Measurements from ENCODE around the gene LINGO1. TPM values are rescaled to one million over a fixed set of nuclear protein-coding genes. Genes with fewer than 3 reads are reported as not detected.

The LINGO1 gene
- total and polyA plus RNA-seq, 9 of the 15 experiments (the other 6 are each of a cell fraction or from before 2014, with no cell fraction given), result 0.07 to 15.3 (median 2.1) TPM

GRCh38 chr15:77623755-77624524, 8.8 kb downstream of the LINGO1 start (continued):
- TF ChIP-seq UBTF (IDR thresholded peaks at IDR 0.05; ENCODE audit: borderline replicate concordance in 1 of 2, low read depth in 2 of 2, low read length in 2 of 2) (no peak), ZNF77 (CRISPR knock-in tag; IDR thresholded peaks at IDR 0.05) (no peak), ZNF277 (CRISPR knock-in tag; IDR thresholded peaks at IDR 0.05; ENCODE audit: borderline replicate concordance) (no peak), CREB5 (CRISPR knock-in tag; IDR thresholded peaks at IDR 0.05) (no peak), PCBP1 (IDR thresholded peaks at IDR 0.05; ENCODE audit: low read depth, low read length, poor library complexity, severe bottlenecking) (no peak), BRF1 (IDR thresholded peaks at IDR 0.05; ENCODE audit: borderline replicate concordance, extremely low read depth, insufficient read length) (no peak), BRD9 (IDR thresholded peaks at IDR 0.05; ENCODE audit: low read depth, partially characterized antibody) (no peak), CHD2 (IDR thresholded peaks at IDR 0.05; ENCODE audit: low read depth, low read length) (no peak), HLTF (IDR thresholded peaks at IDR 0.05) (peak; percentile 56; the same call in 1 of the 2 replicates), SIX5 (IDR thresholded peaks at IDR 0.05; ENCODE audit: borderline replicate concordance in 1 of 2, insufficient read depth in 1 of 2, low read depth in 1 of 2, low read length in 2 of 2) (no peak), KDM1A (IDR thresholded peaks at IDR 0.05) (peak in 1 of 2 experiments; percentile 50; a peak in 2 of 4 replicates), BRF2 (IDR thresholded peaks at IDR 0.05; ENCODE audit: borderline replicate concordance, insufficient read depth, insufficient read length) (no peak), ZNF217 (CRISPR knock-in tag; IDR thresholded peaks at IDR 0.05) (no peak), PBX2 (CRISPR knock-in tag; IDR thresholded peaks at IDR 0.05; ENCODE audit: low read depth) (no peak), PBX2 (tag; conservative IDR thresholded peaks at IDR 0.05; ENCODE audit: low read depth) (no peak), FOXM1 (IDR thresholded peaks at IDR 0.05; ENCODE audit: low read depth) (no peak), FOXM1 (CRISPR knock-in tag; IDR thresholded peaks at IDR 0.05; ENCODE audit: low read depth) (no peak), ZNF444 (CRISPR knock-in tag; IDR thresholded peaks at IDR 0.05) (no peak), ZNF785 (CRISPR knock-in tag; IDR thresholded peaks at IDR 0.05) (no peak)
